Thyroid gland (tissue), 4 donors: ENCODE measurements around the gene ACER2.

Experiments used
- CTCF ChIP-seq, 6 experiments: fragments of 200-600 bp in 3 of 6; fragments of 450-650 bp in 3 of 6; sonication (generic) in 3 of 6; IDR thresholded peaks; one replicate each; pipeline ENCODE4 v1.5.1; 2016 to 2019; ENCODE audit warnings: antibody characterized with exemption in 6 of 6, mild to moderate bottlenecking in 2 of 6, inconsistent platforms in 1 of 6, moderate library complexity in 1 of 6
- POLR2A ChIP-seq, 2 donors: fragments of 450-650 bp; IDR thresholded peaks; one replicate each; pipeline ENCODE4 v1.6.1; 2017; ENCODE audit warnings: antibody characterized with exemption in 2 of 2, mild to moderate bottlenecking in 2 of 2, moderate library complexity in 1 of 2

DNA sequence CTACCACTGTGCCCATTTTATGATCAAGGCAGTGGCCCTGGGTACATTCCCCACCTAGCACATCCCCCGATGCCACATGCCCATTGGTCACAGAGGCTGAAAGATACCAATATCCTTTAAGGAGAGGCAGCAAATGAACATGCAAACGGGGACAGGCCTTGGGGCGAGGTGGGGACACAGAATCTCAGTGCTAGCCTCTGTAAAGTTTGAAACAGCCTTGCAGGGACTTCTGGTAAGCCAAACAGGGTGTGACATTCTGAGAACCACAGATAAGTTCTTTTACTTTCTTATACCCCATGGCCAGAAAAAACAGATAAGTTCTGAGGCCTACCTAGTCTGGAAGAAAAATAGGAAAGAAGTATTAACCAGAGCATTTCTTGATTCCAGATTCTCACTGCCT, 60.5 kb downstream of the ACER2 start:
- TF ChIP-seq CTCF (IDR thresholded peaks at IDR 0.05) = no peak
- TF ChIP-seq POLR2A (IDR thresholded peaks at IDR 0.05) = no peak
